Measurements from ENCODE around the gene NDST3.

GRCh38 chr4:118289794-118290193, 255.5 kb downstream of the NDST3 start:
- TF ChIP-seq GATA3 (IDR thresholded peaks at IDR 0.05; ENCODE audit: low read depth, low read length): no peak
- TF ChIP-seq GATA2 (IDR thresholded peaks at IDR 0.05; ENCODE audit: low read depth, low read length): no peak
